Occipital lobe (tissue), 2 donors: ENCODE results near the gene DYNC1LI2. TPM values are rescaled to one million over a fixed set of nuclear protein-coding genes. Genes with fewer than 3 reads are reported as not detected.
"Not testable (repeated sequence)": the region's sequence is repeated elsewhere in the genome, so short reads cannot be mapped to it uniquely, and the experiment has no call there.

Experiments used
- DNase-seq: peaks from one replicate; lab custom pipeline; 2025; lab: John Stamatoyannopoulos, UW
- total RNA-seq: library from RNA; depleted of rRNA; stranded (reverse); fragments of >200 nt; gene quantifications from one replicate; pipeline ENCODE4 v1.2.3, GENCODE V29; 2014

DYNC1LI2 gene
- total RNA-seq, 1 donor from 2014 or later = 175 TPM

- peak; percentile 76 for DNase-seq
Measured at GRCh38 chr16:66696669-66697630, 54.5 kb downstream of the DYNC1LI2 start, which contains the start of gene CMTM4. CMTM4 (minus strand) TSS chr16:66696743; CDS start chr16:66696525, 218 bp downstream.

- DNase-seq = no peak
Measured at GRCh38 chr16:66695935-66696668, 55.3 kb downstream of the DYNC1LI2 start.

- DNase-seq = no peak
Measured at GRCh38 chr16:66695471-66695934, 55.9 kb downstream of the DYNC1LI2 start.

DNA sequence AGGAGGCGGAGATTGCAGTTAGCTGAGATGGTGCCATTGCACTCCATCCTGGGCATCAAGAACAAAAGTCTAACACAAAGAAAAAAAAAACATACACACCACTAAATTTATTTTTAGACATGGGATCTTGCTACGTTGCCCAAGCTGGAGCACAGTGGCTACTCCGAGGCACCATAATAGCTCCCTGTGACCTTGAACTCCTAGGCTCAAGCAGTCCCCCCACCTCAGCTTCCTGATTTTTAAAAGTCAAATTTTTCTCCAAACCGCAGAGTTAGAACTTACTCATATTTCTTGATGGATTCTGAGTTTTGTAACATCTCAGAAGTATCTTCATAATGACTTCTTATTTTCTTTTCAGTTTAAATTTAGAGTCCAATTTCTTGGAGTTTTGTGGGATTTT, 58.3 kb downstream of the DYNC1LI2 start:
- DNase-seq = no peak

GRCh38 chr16:66692341-66692740, 59.1 kb downstream of the DYNC1LI2 start:
- no peak for DNase-seq

DNA sequence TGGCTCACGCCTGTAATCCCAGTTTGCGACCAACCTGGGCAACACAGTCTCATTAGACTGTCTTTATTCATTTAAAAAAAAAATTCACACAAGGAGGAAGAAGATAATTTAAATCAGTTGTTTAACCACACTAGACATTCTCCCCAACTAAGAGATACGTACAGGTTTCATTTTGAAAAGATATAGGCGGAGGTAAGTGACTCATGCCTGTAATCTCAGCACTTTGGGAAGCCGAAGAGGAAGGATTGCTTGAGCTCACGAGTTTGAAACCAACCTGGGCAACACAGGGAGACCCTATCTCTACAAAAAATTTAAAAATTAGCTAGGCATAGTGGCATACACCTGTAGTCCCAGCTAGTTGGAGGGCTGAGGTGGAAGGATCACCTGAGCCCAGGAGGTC, 60.2 kb downstream of the DYNC1LI2 start:
- DNase-seq = no peak

- DNase-seq = no peak
Measured at GRCh38 chr16:66690106-66690847, 61.1 kb downstream of the DYNC1LI2 start.

DNA sequence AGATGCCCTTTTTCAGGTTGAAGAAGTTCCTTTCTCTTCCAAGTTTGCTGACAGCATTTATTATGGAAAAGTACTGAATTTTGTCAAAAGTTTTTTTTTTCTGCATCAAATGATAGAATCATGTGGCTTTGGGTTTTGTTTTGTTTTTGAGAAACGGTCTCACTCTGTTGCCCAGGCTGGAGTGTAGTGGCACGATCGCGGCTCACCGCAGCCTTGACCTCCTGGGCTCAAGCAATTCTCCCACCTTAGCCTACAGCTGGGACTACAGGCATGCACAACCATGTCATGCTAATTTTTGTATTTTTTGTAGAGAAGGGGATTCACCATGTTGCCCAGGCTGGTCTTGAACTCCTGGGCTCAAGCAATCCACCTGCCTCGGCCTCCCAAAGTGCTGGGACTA, 62.1 kb downstream of the DYNC1LI2 start:
- DNase-seq = no peak

- no peak for DNase-seq
Measured at GRCh38 chr16:66687906-66688625, 63.3 kb downstream of the DYNC1LI2 start.

DNA sequence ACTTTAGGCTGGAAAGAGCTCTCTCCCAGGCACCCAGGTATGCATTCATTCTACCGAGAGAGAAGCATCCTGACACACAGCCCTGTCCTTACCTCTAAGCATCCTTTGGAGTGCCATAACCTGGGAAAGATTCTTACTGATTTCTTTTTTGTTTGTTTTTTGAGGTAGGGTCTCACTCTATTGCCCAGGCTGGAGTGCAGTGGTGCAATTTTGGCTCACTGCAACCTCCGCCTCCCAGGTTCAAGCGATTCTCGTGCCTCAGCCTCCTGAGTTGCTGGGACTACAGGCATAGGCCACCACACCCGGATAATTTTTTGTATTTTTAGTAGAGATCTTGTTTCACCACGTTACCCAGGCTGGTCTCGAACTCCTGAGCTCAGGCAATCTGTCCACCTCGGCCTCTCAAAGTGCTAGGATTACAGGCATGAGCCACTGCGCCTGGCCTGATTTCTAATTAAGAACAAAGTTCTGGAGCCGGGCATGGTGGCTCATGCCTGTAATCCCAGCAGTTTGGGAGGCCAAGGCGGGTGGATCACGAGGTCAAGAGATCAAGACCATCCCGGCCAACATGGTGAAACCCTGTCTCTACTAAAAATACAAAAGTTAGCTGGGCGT, 65.8 kb downstream of the DYNC1LI2 start:
- not testable (repeated sequence) for DNase-seq

- no peak for DNase-seq
Measured at GRCh38 chr16:66682271-66682670, 69.1 kb downstream of the DYNC1LI2 start.

DNA sequence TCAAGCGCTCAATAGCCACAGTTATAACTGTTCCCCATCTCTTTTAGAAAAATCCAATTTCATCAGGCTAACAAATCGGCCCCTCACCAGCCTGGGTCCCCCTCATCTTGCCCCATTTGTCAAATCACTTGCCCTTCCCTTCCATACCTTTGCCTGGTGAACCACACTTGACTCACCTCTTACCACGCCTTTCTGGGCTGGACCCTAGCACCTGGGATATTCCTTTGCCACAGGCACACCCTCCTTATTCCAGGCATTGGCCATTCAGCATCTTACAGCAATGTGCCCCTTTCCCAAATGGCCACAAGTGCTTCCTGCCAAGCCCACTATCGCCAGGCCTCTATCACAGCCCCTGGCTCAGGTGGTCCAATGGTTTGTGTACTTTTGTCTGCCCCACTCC, 69.7 kb downstream of the DYNC1LI2 start:
- no peak for DNase-seq

DNA sequence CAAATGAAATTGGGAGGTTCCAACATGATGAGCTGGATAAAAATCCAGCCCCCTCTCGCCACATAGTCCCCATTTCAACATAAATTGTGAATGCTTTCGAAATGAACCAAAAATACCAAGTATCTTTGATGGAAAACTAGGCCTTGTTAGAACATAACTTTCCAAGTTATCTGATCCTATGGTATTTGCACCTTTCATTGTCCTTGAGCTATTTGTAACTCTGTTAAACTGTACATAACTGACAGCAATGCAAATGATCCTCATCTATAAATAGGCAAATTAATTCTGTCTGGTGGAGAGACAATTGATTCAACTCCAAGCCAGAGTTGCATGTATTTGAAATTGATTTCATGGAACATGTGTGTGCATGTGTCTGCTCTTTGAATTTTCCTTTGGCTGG, 73.1 kb downstream of the DYNC1LI2 start:
- DNase-seq = no peak

DNA sequence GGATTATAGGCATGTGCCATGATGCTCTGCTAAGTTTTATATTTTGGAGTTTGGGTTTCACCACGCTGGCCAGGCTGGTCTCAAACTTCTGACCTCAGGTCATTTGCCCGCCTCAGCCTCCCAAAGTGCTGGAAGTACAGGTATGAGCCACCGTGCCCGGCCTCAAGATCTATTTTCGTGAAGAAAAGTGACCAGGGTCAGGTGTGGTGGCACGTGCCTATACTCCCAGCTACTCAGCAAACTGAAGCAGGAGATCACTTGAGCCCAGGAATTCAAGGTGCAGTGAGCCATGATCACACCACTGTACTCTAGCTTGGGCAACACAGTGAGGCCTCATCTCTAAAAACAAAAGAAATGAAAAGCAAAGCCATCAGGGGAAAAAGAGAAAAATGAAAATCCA, 73.6 kb downstream of the DYNC1LI2 start:
- DNase-seq = no peak

DNA sequence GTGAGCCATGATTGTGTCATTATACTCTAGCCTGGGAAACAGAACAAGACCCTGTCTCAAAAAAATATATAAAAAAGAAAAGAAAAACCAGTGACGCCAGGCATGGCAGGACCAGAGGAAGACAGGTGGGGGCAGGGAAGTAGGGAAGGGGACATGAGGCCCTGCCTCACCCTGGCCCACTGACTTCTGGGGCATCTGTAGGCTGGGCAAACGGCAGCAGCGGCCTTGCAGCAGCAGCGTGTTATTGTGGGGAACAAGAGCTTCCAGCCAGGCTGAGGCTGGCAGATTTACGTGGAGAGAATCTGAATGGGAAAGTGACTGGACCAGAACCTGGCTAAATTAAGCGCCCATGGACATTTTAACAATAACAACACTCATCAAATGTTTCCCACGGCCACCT, 74.2 kb downstream of the DYNC1LI2 start:
- DNase-seq = no peak

DNA sequence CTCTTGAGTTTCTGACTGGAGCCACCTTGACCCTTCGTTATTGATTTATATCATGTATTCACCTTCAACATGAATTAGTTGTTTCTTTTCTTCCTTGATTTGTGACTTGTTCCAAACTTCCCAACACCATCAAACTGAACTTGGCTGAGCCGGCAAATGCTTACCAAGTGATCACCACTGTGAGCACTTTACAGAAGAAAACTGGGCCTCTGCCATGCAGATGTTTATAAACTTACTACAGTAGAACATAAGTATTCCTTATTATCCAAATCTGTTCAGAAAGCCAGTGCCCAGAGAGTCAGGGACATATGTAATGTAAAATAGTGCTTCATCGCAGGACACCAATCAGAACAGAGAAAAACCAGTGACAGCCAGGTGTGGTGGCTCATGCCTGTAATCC, 74.8 kb downstream of the DYNC1LI2 start:
- DNase-seq = no peak

GRCh38 chr16:66673691-66674090, 77.7 kb downstream of the DYNC1LI2 start:
- no peak for DNase-seq
